ENCODE data around the gene PIK3CD.

PIK3CD gene

GRCh38 chr1:9680828-9681227, 29.3 kb downstream of the PIK3CD start:
- DNase-seq (ENCODE audit: extremely low read depth, low read depth) = no peak
- TF ChIP-seq CTCF (IDR thresholded peaks at IDR 0.05; ENCODE audit: low read depth, low read length) = no peak

GRCh38 chr1:9684801-9685200, 33.3 kb downstream of the PIK3CD start:
- TF ChIP-seq CTCF (IDR thresholded peaks at IDR 0.05; ENCODE audit: low read depth, low read length) = no peak
- DNase-seq (ENCODE audit: extremely low read depth, low read depth) = no peak

- no peak for DNase-seq (ENCODE audit: extremely low read depth, low read depth)
Measured at GRCh38 chr1:9687120-9687873, 35.8 kb downstream of the PIK3CD start.

GRCh38 chr1:9687874-9688582, 36.5 kb downstream of the PIK3CD start:
- DNase-seq (ENCODE audit: extremely low read depth, low read depth) = no peak
- no peak for TF ChIP-seq CTCF (IDR thresholded peaks at IDR 0.05; ENCODE audit: low read depth, low read length)

More at GRCh38 chr1:9687120-9687873, 35.8 kb downstream of the PIK3CD start:
- TF ChIP-seq CTCF (IDR thresholded peaks at IDR 0.05; ENCODE audit: low read depth, low read length) = no peak; the same call in 1 of the 2 replicates

GRCh38 chr1:9688599-9688998, 37.1 kb downstream of the PIK3CD start:
- TF ChIP-seq CTCF (IDR thresholded peaks at IDR 0.05; ENCODE audit: low read depth, low read length) = no peak
- DNase-seq (ENCODE audit: extremely low read depth, low read depth) = no peak

- no peak for TF ChIP-seq CTCF (IDR thresholded peaks at IDR 0.05; ENCODE audit: low read depth, low read length)
- DNase-seq (ENCODE audit: extremely low read depth, low read depth) = no peak
Measured at GRCh38 chr1:9689011-9689706, 37.6 kb downstream of the PIK3CD start.

GRCh38 chr1:9689971-9690381, 38.4 kb downstream of the PIK3CD start:
- DNase-seq (ENCODE audit: extremely low read depth, low read depth) = no peak
- TF ChIP-seq CTCF (IDR thresholded peaks at IDR 0.05; ENCODE audit: low read depth, low read length) = no peak; the same call in 1 of the 2 replicates
